LHCN-M2 (cell line): ENCODE data around the gene HUNK. TPM values are rescaled to one million over a fixed set of nuclear protein-coding genes. Genes with fewer than 3 reads are reported as not detected.
"Not testable (repeated sequence)": the region's sequence is repeated elsewhere in the genome, so short reads cannot be mapped to it uniquely, and the experiment has no call there.

ENCODE experiments used
- DNase-seq: peaks from one replicate; pipeline ENCODE4 v3.0.0-alpha.2; 2012; ENCODE audit warnings: low read depth
- total RNA-seq: library from RNA; depleted of rRNA; stranded (reverse); fragments of >200 nt; gene quantifications from 2 replicates; pipeline ENCODE4 v1.2.3, GENCODE V29; 2014

Gene HUNK
- total RNA-seq, 1 experiment from 2014 or later = not detected

GRCh38 chr21:31918250-31918775, 45.5 kb downstream of the HUNK start:
- no peak for DNase-seq

DNA sequence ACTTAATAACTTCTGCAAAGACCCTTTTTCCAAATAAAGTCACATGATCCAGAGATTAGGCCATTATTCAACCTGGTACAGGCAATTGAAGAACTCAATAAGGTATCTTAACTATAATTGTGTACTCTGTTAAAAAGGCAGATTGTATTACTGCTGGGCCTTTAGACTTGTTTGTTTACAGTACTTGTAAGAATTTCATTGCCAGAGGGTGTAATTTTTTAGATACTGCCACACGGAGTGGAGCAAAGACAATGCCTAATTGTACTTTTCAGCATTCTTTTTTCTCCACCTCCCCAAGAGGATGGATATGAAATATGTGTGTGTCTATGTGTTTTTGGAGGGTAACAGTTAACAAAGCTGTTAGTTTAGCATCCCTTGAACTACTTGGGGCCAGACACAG, 47.5 kb downstream of the HUNK start:
- no peak for DNase-seq

DNA sequence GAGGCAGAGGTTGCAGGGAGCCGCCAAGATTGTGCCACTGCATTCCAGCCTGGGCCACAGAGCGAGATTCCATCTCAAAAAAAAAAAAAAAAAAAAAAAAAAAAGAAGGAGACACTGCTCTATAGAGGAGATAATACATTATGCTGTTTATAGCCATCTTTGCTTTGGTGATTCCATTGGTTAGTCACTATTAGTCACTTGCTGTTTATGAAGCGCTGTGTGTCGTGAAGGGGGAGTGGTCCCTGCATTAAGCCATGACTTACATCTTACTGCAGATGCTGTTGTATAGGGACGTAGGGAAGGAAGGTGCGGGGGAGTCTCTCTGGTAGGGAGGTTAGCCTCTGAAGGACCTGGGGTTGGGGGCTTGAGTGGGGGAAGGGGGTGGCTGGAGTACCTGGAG, 48.3 kb downstream of the HUNK start:
- DNase-seq = no peak

- DNase-seq = peak; percentile 0
Observed at GRCh38 chr21:31922881-31923280, 50.1 kb downstream of the HUNK start.

DNA sequence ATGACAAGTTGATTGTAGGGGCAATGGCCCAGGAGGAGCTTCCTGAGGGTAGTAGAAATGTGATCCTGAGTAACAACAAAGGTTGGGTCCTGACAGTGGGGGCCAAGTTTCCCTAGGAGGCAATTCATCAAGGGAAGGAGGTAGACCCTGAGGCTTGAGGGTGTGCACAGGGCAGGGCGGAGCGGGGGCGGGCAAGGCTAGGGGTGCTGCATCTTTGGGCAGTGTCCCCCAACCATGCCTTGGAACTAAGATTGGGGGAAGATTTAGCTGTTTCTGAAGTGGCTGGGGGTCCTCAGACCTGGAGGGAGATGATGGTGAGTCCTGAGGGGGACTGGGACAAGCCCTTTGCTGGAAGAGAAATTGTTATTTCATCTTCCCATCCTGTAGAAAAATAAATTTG, 50.9 kb downstream of the HUNK start:
- DNase-seq = no peak

DNA sequence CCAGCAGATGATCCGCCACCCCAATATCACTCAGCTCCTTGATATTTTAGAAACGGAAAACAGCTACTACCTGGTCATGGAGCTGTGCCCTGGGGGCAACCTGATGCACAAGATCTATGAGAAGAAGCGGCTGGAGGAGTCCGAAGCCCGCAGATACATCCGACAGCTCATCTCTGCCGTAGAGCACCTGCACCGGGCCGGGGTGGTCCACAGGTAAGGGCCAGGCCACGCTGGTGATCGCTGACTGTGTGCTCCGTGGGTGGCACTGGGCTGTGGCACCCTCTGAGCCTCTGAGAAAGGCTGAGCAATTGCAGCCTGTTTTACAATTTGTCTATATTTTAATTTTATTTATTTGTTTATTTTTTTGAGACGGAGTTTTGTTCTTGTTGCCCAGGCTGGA, 51.7 kb downstream of the HUNK start:
- no peak for DNase-seq

DNA sequence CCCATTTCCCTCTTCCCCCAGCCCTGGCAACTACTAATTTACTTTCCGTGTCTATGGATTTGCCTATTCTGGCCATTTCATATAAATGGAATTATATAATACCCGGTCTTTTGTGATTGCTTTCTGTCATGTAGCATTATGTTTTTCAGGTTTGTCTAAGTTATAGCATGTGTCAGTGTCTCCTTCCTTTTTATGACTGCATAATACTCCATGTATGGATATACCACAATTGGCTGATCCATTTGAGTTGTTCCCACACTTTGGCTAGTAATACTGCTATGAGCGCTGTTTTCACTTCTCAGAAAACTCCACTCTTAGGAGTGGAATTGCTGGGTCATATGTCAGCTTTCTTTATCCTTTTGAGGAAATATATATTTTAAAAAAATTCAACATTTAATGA, 53.7 kb downstream of the HUNK start:
- no peak for DNase-seq

DNA sequence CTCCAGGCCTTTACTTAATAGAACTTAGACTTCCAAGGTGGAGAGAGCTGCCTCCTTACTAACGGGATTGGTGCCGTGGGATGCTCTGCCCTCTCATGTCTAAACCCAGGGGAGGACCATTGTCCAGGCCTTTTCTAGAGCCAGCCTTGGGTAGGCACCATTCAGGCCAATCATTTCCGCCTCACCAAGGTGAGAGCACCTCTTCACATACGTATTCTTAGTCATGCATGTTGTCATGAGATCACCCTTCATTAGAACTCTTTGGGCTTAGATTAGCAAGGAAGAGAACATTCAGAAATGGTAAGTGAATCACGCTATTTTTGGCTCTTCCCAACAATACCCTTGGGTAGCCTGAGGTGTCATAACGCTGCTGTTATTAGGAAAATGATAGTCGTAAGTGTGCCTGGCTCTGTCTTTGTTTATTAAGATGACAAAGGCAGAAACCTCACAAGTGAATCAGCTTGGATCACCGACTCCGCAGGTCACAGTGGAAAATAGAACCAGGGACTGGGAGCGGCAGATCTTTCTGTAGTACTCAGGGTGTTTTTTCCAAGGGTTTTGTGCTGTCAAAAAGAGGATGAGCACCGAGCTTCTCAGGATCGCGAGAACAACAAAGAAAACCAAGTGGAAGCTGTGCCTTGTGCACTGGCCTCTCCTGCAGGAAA, 55.0 kb downstream of the HUNK start:
- no peak for DNase-seq

DNA sequence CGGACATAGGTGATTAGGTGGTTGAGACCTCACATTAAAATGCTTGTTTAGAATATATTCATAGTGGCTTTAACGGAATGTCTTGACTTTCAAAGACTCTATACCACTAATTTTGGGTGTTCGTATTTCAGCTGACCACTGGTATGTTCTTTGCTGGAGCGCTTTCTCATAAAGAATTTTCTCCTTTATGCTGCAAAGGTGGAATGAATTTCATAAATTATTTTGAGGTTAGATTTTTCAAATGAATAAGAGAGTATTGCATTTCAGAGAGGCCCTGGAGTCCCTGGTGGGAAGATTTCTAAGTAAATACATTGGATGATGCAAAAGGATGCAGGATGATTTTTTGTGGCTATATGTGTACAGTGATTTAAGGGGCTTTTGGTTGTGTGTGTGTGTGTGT, 55.8 kb downstream of the HUNK start:
- no peak for DNase-seq

DNA sequence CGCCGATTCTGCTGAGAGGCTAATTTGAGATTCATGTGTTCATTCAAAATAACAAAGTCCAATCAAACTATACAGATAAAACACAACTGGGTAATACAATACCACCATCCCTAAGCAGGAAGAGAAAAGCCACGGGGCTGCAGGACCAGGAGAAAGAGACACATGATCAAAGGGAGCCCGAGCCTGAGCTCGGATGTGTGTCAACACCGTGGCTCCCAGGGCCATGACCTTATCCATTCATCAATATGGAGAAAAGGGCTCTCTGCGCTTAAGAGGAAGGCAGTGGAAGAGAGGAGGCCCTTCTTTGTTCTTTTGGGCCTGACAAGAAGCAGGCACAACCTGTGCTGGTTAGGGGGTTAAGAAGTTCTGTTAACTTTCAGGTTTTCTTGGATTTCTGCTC, 56.7 kb downstream of the HUNK start:
- no peak for DNase-seq

DNA sequence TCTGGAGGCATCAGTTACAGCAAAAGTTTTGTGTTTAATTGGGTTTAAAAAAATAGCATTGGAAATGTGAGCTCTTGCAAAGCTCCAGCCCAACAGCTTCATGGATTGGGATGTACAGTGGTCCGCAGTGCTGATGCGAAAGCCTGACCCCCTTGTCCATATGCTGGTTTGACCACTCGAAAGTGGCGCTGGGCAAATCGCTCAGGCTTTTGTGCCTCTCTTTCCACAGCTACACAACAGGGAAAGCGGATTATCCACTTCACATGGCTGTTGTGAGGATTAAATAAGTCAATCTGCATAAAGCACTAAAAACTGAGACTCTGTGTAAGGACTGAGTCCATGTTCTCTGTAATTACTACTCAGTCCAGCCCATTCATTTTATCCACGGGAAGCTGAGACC, 57.2 kb downstream of the HUNK start:
- no peak for DNase-seq

DNA sequence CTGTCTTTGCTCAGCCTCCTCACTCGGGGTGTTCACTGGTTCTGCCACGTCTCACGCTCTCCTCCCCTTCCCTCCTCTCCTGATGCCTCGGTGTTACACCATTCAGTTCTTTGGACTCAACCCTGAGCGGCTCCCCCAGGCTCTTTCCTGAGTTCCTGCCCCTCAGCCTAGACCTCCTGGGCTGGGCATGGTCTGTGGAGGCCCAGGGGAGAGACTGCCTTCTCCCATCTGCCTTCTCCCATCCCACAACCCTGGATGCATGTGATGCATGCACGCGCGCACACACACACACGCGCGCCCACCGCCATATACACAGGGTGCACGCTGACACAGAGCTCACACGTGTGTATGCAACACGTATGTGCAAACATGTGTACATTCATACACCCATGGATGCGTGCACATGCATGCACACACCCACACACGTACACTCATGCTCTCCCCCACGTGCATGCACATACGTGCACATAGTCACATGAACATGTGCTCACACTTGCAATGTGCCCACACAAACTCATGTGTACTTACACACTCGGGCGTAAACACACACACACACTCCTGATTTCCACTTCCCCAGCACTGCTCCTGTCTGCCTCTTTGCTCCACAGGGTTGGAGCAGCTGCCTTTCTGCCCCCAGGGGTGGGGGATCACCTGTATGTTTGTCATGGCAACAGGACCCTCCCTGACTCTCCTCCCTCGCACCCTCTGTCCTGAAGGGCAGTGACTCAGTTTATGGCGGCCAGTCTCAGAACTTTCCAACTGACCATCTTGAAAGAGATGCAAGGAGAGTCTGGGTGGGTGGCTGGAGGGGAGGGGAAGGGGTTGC, 59.0 kb downstream of the HUNK start:
- no peak for DNase-seq

DNA sequence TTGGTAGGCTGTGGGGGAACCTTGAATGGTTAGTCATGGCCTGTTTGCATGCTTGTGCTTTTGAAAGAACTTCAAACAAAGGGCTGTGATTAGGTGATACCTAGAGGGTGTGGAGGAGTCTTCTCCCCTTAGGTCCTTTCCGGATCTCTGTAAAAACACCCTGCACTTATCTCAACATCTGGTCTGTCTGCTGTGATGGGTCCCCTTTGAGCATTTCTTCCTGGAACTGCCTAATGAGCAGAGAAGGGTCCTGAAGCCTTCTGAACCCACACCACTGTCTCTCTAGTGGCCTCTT, 59.6 kb downstream of the HUNK start:
- no peak for DNase-seq

- DNase-seq = no peak
Observed at GRCh38 chr21:31937303-31937702, 64.5 kb downstream of the HUNK start.

- no peak for DNase-seq
Observed at GRCh38 chr21:31938330-31939301, 65.8 kb downstream of the HUNK start.

DNA sequence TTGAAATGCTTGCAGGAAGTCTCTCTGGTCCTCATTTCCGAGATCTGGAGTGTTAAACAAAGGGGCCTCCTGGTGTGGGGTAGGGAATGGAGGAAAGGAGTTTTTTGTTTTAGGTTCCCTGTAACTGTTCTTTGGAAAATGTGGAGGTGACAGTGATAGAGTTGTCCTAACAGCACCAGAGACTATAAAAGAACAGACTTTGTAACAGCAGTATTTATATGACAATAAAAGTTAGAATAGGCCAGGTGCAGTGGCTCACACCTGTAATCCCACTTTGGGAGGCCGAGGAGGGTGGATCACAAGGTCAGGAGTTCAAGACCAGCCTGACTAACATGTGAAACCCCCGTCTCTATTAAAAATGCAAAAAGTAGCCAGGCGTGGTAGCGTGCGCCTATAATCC, 68.9 kb downstream of the HUNK start:
- no peak for DNase-seq

DNA sequence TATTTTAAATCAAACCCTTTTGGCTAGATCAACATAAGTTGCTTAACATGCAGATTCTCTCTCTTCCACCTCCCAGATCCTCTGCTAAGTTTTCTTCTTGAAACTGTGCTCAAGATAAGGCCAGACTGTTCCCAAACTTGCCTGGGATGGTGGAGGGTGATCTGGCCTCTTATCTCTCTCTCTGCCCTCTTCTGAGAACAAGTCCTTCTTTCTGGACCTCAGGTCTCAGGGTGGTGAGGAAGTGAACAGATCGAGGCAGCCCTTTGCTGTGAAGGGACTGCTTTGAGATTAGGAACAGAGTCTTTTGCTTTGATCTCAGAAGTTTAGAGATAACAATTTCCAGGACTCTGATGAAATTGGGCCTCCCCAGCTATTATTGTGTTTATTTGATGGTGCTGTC, 70.7 kb downstream of the HUNK start:
- no peak for DNase-seq

DNA sequence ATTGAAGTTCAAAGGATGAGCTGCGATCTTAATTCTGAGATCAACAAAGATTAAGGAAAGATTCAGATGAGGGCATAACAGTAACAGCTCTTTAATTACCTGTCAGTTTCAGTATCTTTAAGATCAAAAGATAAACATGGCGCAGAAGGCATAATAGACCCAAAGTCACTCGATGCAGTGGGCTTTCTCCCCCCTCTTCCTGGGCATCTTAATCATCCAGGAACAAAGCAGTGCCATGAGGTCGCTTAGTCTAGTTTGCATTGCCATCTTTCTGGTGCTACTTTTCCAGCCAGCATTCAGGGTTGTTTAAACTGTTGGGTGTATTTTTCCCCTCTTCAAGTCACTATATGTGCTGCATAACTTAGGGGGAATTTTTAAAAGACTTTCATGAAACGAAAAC, 72.3 kb downstream of the HUNK start:
- no peak for DNase-seq

GRCh38 chr21:31945546-31945945, 72.7 kb downstream of the HUNK start:
- DNase-seq = no peak

DNA sequence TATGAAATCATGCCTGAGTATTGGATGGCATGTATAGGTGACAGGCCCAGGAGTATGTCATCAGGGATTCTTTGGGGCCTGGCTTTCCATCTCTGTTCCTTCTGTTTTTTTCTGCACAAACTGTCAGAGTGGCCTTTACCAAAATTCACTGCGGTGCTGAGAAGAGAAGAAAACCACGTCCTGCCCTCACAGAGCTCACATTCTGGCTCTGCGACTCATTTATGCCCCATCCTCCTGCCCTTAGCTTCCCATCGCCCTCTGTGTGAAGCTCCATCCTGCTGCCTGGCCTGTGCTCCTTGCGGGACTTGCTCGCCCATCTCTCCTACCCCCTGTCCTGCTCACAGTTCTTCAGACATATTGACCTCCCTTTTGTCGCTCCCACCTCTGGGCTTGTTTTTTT, 73.4 kb downstream of the HUNK start:
- no peak for DNase-seq

- not testable (repeated sequence) for DNase-seq
Observed at GRCh38 chr21:31946876-31947550, 74.2 kb downstream of the HUNK start.

DNA sequence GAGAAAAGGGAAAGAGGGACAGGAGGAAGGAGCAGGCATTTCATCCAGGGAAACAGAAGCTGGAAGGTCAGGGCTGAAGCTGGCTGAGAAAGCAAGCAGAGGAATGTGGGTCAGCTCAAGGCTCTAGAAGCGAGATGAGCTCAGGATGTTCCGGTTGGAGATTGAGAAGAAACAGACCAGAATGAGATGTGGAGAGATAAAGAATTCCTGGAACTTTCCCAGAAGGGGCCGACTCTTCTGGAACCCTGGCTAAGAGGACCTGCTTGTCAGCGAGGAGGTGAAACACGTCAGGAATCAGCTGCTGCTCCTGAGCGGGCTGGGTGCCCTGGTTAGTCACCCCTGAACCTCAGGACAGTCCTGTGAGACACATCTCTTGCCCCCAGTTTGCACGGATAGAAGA, 75.9 kb downstream of the HUNK start:
- no peak for DNase-seq
